CD4-positive, alpha-beta T cell treated with Interleukin-1 beta for 1 hour (primary cell): Measurements from ENCODE around the gene NCR3LG1.

Source experiments
- DNase-seq, 2 donors: peaks; one replicate each; pipeline ENCODE4 v3.0.0-alpha.2; 2020 to 2022

NCR3LG1 gene

GRCh38 chr11:17375547-17375946 is 23.9 kb downstream of the NCR3LG1 start:
- DNase-seq = no peak

GRCh38 chr11:17376493-17376892 is 24.9 kb downstream of the NCR3LG1 start:
- no peak for DNase-seq

- DNase-seq = no peak
These were observed 27.1 kb downstream of the NCR3LG1 start for GRCh38 chr11:17378655-17379054.

- DNase-seq = no peak
These were observed 28.0 kb downstream of the NCR3LG1 start for GRCh38 chr11:17379383-17380180.

- no peak for DNase-seq
These were observed 29.6 kb downstream of the NCR3LG1 start for GRCh38 chr11:17381156-17381555.

- no peak for DNase-seq
These were observed 30.6 kb downstream of the NCR3LG1 start for GRCh38 chr11:17382046-17382728.

- DNase-seq = peak in 1 of 2 donors; percentile 36
These were observed 31.9 kb downstream of the NCR3LG1 start for GRCh38 chr11:17383461-17383860.

GRCh38 chr11:17384002-17384511 is 32.5 kb downstream of the NCR3LG1 start:
- DNase-seq = peak; percentile 78

GRCh38 chr11:17385492-17385891 is 33.9 kb downstream of the NCR3LG1 start:
- no peak for DNase-seq

GRCh38 chr11:17385926-17386325 is 34.3 kb downstream of the NCR3LG1 start:
- no peak for DNase-seq

GRCh38 chr11:17386331-17387084 is 34.9 kb downstream of the NCR3LG1 start:
- peak; percentile 19 to 29 for DNase-seq

- no peak for DNase-seq
These were observed 35.7 kb downstream of the NCR3LG1 start for GRCh38 chr11:17387254-17387653.

GRCh38 chr11:17387811-17388210 is 36.2 kb downstream of the NCR3LG1 start:
- DNase-seq = no peak

GRCh38 chr11:17388609-17389210 is 37.1 kb downstream of the NCR3LG1 start, which contains the start of gene KCNJ11:
KCNJ11 (minus strand) TSS chr11:17388659; CDS start chr11:17388091, 568 bp downstream.
- no peak for DNase-seq

GRCh38 chr11:17389211-17389956 is 37.8 kb downstream of the NCR3LG1 start:
- DNase-seq = peak; percentile 77 to 78

GRCh38 chr11:17389957-17390649 is 38.5 kb downstream of the NCR3LG1 start:
- DNase-seq = no peak

GRCh38 chr11:17391493-17392355 is 40.1 kb downstream of the NCR3LG1 start:
- no peak for DNase-seq

- DNase-seq = no peak
These were observed 41.3 kb downstream of the NCR3LG1 start for GRCh38 chr11:17392872-17393271.

- DNase-seq = no peak
These were observed 41.9 kb downstream of the NCR3LG1 start for GRCh38 chr11:17393472-17393871.

- DNase-seq = no peak
These were observed 43.3 kb downstream of the NCR3LG1 start for GRCh38 chr11:17394743-17395390.
